Measurements from ENCODE around the gene FAM222A. TPM values are rescaled to one million over a fixed set of nuclear protein-coding genes. Genes with fewer than 3 reads are reported as not detected.

Gene FAM222A
- total RNA-seq, 1 experiment from 2014 or later = 18.0 TPM

DNA sequence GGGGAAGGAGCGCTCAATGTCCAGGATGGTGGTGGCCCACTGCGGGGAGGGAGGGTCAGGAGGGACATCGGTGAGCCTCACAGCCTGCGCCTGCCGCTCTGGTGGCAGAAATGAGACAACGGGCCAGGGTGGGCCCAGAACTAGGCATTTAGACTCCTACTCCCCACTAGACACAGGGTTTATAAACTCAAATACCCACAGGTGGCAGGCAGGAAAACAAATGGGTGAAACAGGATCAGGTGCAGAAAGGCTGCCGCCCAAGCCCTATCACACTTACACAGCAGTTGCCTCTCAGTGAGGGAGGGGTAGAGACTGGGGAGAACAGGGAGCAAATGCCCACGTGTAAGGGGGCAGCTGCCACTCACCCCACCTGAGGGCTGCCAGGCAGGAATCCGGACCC is 73.2 kb downstream of the FAM222A start:
- intact Hi-C loops (cut with micrococcal nuclease; ENCODE audit: unreplicated experiment) = no loop called here
- no peaks in the 10 kb centered on the region for H3K9me3 Mint-ChIP-seq (ENCODE audit: unreplicated experiment)
- Histone ChIP-seq H3K27me3 (replicated peaks; ENCODE audit: control insufficient read depth, insufficient read depth, low read length) (no peaks in the 10 kb centered on the region), H3K4me1 (no peaks in the 10 kb centered on the region), H3K4me3 (ENCODE audit: low read depth, low read length) (no peak overlapping the region), H3K36me3 (ENCODE audit: control insufficient read depth, insufficient read depth, low read length) (no peaks in the 10 kb centered on the region), H3K9me3 (no peaks in the 10 kb centered on the region)
- TF ChIP-seq, protein P1, sequence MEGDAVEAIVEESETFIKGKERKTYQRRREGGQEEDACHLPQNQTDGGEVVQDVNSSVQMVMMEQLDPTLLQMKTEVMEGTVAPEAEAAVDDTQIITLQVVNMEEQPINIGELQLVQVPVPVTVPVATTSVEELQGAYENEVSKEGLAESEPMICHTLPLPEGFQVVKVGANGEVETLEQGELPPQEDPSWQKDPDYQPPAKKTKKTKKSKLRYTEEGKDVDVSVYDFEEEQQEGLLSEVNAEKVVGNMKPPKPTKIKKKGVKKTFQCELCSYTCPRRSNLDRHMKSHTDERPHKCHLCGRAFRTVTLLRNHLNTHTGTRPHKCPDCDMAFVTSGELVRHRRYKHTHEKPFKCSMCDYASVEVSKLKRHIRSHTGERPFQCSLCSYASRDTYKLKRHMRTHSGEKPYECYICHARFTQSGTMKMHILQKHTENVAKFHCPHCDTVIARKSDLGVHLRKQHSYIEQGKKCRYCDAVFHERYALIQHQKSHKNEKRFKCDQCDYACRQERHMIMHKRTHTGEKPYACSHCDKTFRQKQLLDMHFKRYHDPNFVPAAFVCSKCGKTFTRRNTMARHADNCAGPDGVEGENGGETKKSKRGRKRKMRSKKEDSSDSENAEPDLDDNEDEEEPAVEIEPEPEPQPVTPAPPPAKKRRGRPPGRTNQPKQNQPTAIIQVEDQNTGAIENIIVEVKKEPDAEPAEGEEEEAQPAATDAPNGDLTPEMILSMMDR (IDR thresholded peaks at IDR 0.05; ENCODE audit: insufficient read depth in 1 of 2, low read depth in 1 of 2, low read length in 1 of 2, severe bottlenecking in 1 of 2, unreplicated experiment in 1 of 2) = no peak
- no peaks in the 10 kb centered on the region for H3K27me3 Mint-ChIP-seq (ENCODE audit: insufficient read depth, unreplicated experiment)
- no peak overlapping the region for H3K27ac Mint-ChIP-seq (ENCODE audit: unreplicated experiment)
- H3K4me3 Mint-ChIP-seq (ENCODE audit: unreplicated experiment) = no peak overlapping the region
- no peak for DNase-seq
- BruUV-seq (replicated peaks) = no TSS peak
- ChIA-PET POLR2A (no interaction called here), CTCF (no interaction called here)
- no peaks in the 10 kb centered on the region for H3K4me1 Mint-ChIP-seq (ENCODE audit: low read depth, unreplicated experiment)
- no peaks in the 10 kb centered on the region for H3K36me3 Mint-ChIP-seq (ENCODE audit: insufficient read depth, unreplicated experiment)

DNA sequence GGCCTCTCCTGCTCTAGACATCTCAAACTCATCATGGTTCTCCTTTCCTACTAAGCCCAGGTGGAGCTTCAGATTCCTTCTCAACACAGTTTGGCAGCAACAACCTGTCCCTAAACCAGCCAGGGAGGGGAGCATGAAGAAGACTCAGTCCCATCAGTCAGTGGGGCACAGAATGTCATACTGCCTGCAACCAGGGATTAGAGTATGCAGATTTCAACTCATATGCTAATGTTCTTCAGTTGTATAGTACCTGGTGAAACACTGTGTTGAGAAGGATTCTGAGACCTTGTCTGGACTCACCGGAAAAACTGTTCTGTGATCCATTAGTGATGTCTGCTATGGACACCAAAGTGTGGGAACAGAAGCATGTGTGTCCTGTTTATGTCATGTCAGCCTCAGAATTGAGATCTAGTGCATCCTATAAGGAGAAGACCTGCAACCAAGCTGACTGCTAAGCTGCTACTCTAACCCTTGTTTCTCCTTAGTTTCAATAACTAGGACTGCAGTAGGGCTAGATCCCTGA is 76.0 kb downstream of the FAM222A start:
- Histone ChIP-seq H3K4me1 (no peaks in the 10 kb centered on the region), H3K4me3 (ENCODE audit: low read depth, low read length) (no peak overlapping the region), H3K36me3 (ENCODE audit: control insufficient read depth, insufficient read depth, low read length) (no peaks in the 10 kb centered on the region), H3K9me3 (no peaks in the 10 kb centered on the region), H3K27me3 (replicated peaks; ENCODE audit: control insufficient read depth, insufficient read depth, low read length) (no peaks in the 10 kb centered on the region)
- CTCF ChIA-PET = interaction anchor here (1.5 kb wide), 1 partner anchor 361 kb away, joined by 4 read pairs; no protein-coding TSS in a partner anchor
- Mint-ChIP-seq H3K4me1 (ENCODE audit: low read depth, unreplicated experiment) (peaks cover 8% of the 10 kb centered on the region), H3K36me3 (ENCODE audit: insufficient read depth, unreplicated experiment) (no peaks in the 10 kb centered on the region), H3K4me3 (ENCODE audit: unreplicated experiment) (no peak overlapping the region), H3K9me3 (ENCODE audit: unreplicated experiment) (no peaks in the 10 kb centered on the region), H3K27ac (ENCODE audit: unreplicated experiment) (no peak overlapping the region), H3K27me3 (ENCODE audit: insufficient read depth, unreplicated experiment) (peaks cover 4% of the 10 kb centered on the region)
- TF ChIP-seq, protein P1 (IDR thresholded peaks at IDR 0.05; ENCODE audit: insufficient read depth in 1 of 2, low read depth in 1 of 2, low read length in 1 of 2, severe bottlenecking in 1 of 2, unreplicated experiment in 1 of 2) = no peak
- DNase-seq = no peak
- POLR2A ChIA-PET = no interaction called here
- no TSS peak for BruUV-seq (replicated peaks)
- intact Hi-C loops (cut with micrococcal nuclease; ENCODE audit: unreplicated experiment) = no loop called here

DNA sequence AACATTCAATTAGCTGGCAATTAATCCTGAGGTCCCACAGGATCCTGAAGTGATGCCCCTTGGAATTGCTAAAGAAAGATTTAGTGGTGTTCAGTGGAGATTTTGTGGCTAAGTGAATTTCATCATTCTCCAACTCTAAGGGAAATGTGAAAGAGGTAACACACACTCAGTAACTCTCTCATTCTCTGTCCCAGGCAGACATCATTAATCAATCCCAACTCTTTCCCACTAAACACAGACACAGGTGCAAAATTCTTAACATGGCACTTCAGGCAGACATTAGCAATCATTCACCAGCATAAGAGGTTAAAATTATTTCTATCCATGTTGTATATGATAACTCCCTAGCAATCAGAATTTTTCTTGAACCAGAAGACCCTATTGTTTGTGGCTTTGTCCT is 79.4 kb downstream of the FAM222A start:
- no peak overlapping the region for H3K4me3 ChIP-seq (ENCODE audit: low read depth, low read length)
- Mint-ChIP-seq H3K27me3 (ENCODE audit: insufficient read depth, unreplicated experiment) (peaks cover 6% of the 10 kb centered on the region), H3K36me3 (ENCODE audit: insufficient read depth, unreplicated experiment) (no peaks in the 10 kb centered on the region), H3K27ac (ENCODE audit: unreplicated experiment) (no peak overlapping the region), H3K9me3 (ENCODE audit: unreplicated experiment) (no peaks in the 10 kb centered on the region), H3K4me1 (ENCODE audit: low read depth, unreplicated experiment) (peaks cover 8% of the 10 kb centered on the region), H3K4me3 (ENCODE audit: unreplicated experiment) (no peak overlapping the region)
- TF ChIP-seq, protein P1 (IDR thresholded peaks at IDR 0.05; ENCODE audit: insufficient read depth in 1 of 2, low read depth in 1 of 2, low read length in 1 of 2, severe bottlenecking in 1 of 2, unreplicated experiment in 1 of 2) = no peak
- ChIA-PET POLR2A (no interaction called here), CTCF (no interaction called here)
- H3K27me3 ChIP-seq (replicated peaks; ENCODE audit: control insufficient read depth, insufficient read depth, low read length) = no peaks in the 10 kb centered on the region
- H3K9me3 ChIP-seq = no peaks in the 10 kb centered on the region
- intact Hi-C loops (cut with micrococcal nuclease; ENCODE audit: unreplicated experiment) = no loop called here
- no peaks in the 10 kb centered on the region for H3K36me3 ChIP-seq (ENCODE audit: control insufficient read depth, insufficient read depth, low read length)
- no TSS peak for BruUV-seq (replicated peaks)
- no peaks in the 10 kb centered on the region for H3K4me1 ChIP-seq
- no peak for DNase-seq

Measured in Caco-2 (cell line).